Esophagus muscularis mucosa (tissue), 4 donors: ENCODE measurements around the gene RET. TPM values are rescaled to one million over a fixed set of nuclear protein-coding genes. Genes with fewer than 3 reads are reported as not detected.

Source experiments
- DNase-seq: peaks from one replicate; pipeline ENCODE4 v3.0.0-alpha.2; 2017; ENCODE audit errors: extremely low spot score
- H3K27ac ChIP-seq, 4 donors: fragments of 200-600 bp; sonication (generic); replicated peaks in 1 of 4; 1 replicate in 3 of 4; 2 replicates in 1 of 4; pipeline ENCODE4 v1.5.1; 2016 to 2019; ENCODE audit warnings: mild to moderate bottlenecking in 1 of 4
- H3K27me3 ChIP-seq, 4 donors: fragments of 200-600 bp; sonication (generic); one replicate each; pipeline versions ENCODE4 v1.5.1 to v1.6.0; 2016 to 2019
- H3K36me3 ChIP-seq, 4 donors: fragments of 200-600 bp; sonication (generic); one replicate each; pipeline ENCODE4 v1.5.1; 2016 to 2019
- H3K4me1 ChIP-seq, 4 donors: fragments of 200-600 bp; sonication (generic); one replicate each; pipeline ENCODE4 v1.5.1; 2016 to 2019
- H3K4me3 ChIP-seq, 4 donors: fragments of 200-600 bp; sonication (generic); 1 replicate in 2 of 4; 2 replicates in 2 of 4; pipeline ENCODE4 v1.5.1; 2016 to 2019; ENCODE audit warnings: mild to moderate bottlenecking in 4 of 4, moderate library complexity in 1 of 4
- H3K9me3 ChIP-seq, 4 donors: fragments of 200-600 bp; sonication (generic); 1 replicate in 3 of 4; 2 replicates in 1 of 4; pipeline ENCODE4 v1.5.1; 2016 to 2019
- CTCF ChIP-seq, 3 experiments: fragments of 200-600 bp in 2 of 3; fragments of 450-650 bp in 1 of 3; sonication (generic) in 2 of 3; IDR thresholded peaks; one replicate each; pipeline ENCODE4 v1.5.1; 2017 to 2019; ENCODE audit warnings: antibody characterized with exemption in 3 of 3, mild to moderate bottlenecking in 2 of 3, moderate library complexity in 1 of 3
- EP300 ChIP-seq: sonication (generic); formaldehyde crosslinking; IDR thresholded peaks from one replicate; pipeline ENCODE4 v1.6.1; 2017; ENCODE audit warnings: antibody characterized with exemption
- POLR2A ChIP-seq: fragments of 450-650 bp; IDR thresholded peaks from one replicate; pipeline ENCODE4 v1.6.1; 2017; ENCODE audit warnings: antibody characterized with exemption, moderate library complexity, mild to moderate bottlenecking, low read depth
- POLR2AphosphoS5 ChIP-seq, 2 donors: sonication (generic); formaldehyde crosslinking; IDR thresholded peaks; one replicate each; pipeline ENCODE4 v1.6.1; 2017; ENCODE audit warnings: antibody characterized with exemption in 2 of 2
- WGBS: methylation state at CpG from one replicate; pipeline ENCODE4 v1.1.5; 2018; 5-methylcytosine and 5-hydroxymethylcytosine counted together
- intact Hi-C: fragments of 100-400 bp; cut with DNase I; formaldehyde crosslinking; loops from one replicate; pipeline ENCODE4 v1.15.1; 2023
- total RNA-seq, 4 donors: library from RNA; depleted of rRNA; stranded (reverse); fragments of >200 nt; gene quantifications; one replicate each; pipeline versions ENCODE4 v1.1.0 to v1.2.1, GENCODE V29; 2016

RET gene
- total RNA-seq, 4 donors from 2014 or later = 1.7 to 4.0 (median 3.0) TPM

GRCh38 chr10:43135656-43136055 is 58.8 kb downstream of the RET start:
- Histone ChIP-seq H3K4me1 (peaks cover 20 to 34% (median 29%) of the 10 kb centered on the region in 4 donors), H3K27ac (no peak overlapping the region), H3K4me3 (no peak overlapping the region), H3K27me3 (no peaks in the 10 kb centered on the region), H3K36me3 (no peaks in the 10 kb centered on the region), H3K9me3 (no peaks in the 10 kb centered on the region)
- intact Hi-C loops = no loop called here
- TF ChIP-seq EP300 (no peak), POLR2A (no peak), POLR2AphosphoS5 (IDR thresholded peaks at IDR 0.05) (no peak), CTCF (IDR thresholded peaks at IDR 0.05) (no peak)
- 94% methylated on average over 2 of the region's 2 CpGs for WGBS
- no peak for DNase-seq

- Histone ChIP-seq H3K36me3 (no peaks in the 10 kb centered on the region), H3K9me3 (no peaks in the 10 kb centered on the region), H3K27me3 (no peaks in the 10 kb centered on the region), H3K4me3 (no peak overlapping the region), H3K4me1 (peaks cover 20 to 40% (median 35%) of the 10 kb centered on the region in 4 donors), H3K27ac (no peak overlapping the region)
- DNase-seq = no peak
- intact Hi-C loops = no loop called here
- TF ChIP-seq CTCF (IDR thresholded peaks at IDR 0.05) (no peak), POLR2AphosphoS5 (IDR thresholded peaks at IDR 0.05) (no peak), POLR2A (no peak), EP300 (no peak)
- WGBS = 98% methylated on average over 5 of the region's 5 CpGs
These were observed 59.6 kb downstream of the RET start for GRCh38 chr10:43136432-43136831.

- Histone ChIP-seq H3K27ac (peak overlapping the region; percentile 97 to 99 (median 99)), H3K4me1 (peaks cover 20 to 46% (median 40%) of the 10 kb centered on the region in 4 donors), H3K9me3 (no peaks in the 10 kb centered on the region), H3K4me3 (peak overlapping the region; percentile 84 to 95 (median 90)), H3K36me3 (no peaks in the 10 kb centered on the region), H3K27me3 (no peaks in the 10 kb centered on the region)
- 34% methylated on average over 27 of the region's 27 CpGs for WGBS
- TF ChIP-seq EP300 (no peak), POLR2A (no peak), POLR2AphosphoS5 (IDR thresholded peaks at IDR 0.05) (no peak), CTCF (IDR thresholded peaks at IDR 0.05) (no peak)
- DNase-seq = peak; percentile 70
- intact Hi-C loops = no loop called here
These were observed 60.3 kb downstream of the RET start for GRCh38 chr10:43136995-43137716.

- peak; percentile 91 for DNase-seq
- intact Hi-C loops = no loop called here
- no peaks in the 10 kb centered on the region for H3K9me3 ChIP-seq
- H3K27me3 ChIP-seq = no peaks in the 10 kb centered on the region
- H3K4me1 ChIP-seq = peaks cover 20 to 51% (median 44%) of the 10 kb centered on the region in 4 donors
- TF ChIP-seq POLR2A = no peak
- TF ChIP-seq POLR2AphosphoS5 (IDR thresholded peaks at IDR 0.05) = no peak
- TF ChIP-seq CTCF (IDR thresholded peaks at IDR 0.05) = no peak
- TF ChIP-seq EP300 = no peak
- no peaks in the 10 kb centered on the region for H3K36me3 ChIP-seq
- 7% methylated on average over 8 of the region's 30 CpGs for WGBS
- H3K27ac ChIP-seq = peak overlapping the region; percentile 97 to 99 (median 99)
- H3K4me3 ChIP-seq = peak overlapping the region; percentile 84 to 95 (median 90)
These were observed 60.8 kb downstream of the RET start for GRCh38 chr10:43137717-43138020.
